SK-MEL-5 (cell line): ENCODE results near the gene GSK3A. TPM values are rescaled to one million over a fixed set of nuclear protein-coding genes. Genes with fewer than 3 reads are reported as not detected.
A peak's percentile ranks its signal among the peaks of the same experiment; 100 is the strongest.

Experiments
- DNase-seq: peaks from one replicate; pipeline ENCODE4 v3.0.0-alpha.2; 2016; ENCODE audit warnings: low read depth, low spot score
- in situ Hi-C: cut with HindIII; loops from 2 replicates; pipeline ENCODE4 v1.10.0; 2016; ENCODE audit warnings: low sequenced_read_pairs, high pct_unique_total_duplicates, low pct_unique_long_range_greater_than_20kb
- total RNA-seq: library from RNA; depleted of rRNA; stranded (reverse); fragments of >200 nt; shearing (Covaris generic); gene quantifications from 2 replicates; pipeline ENCODE4 v1.2.3, GENCODE V29; 2014; rRNA removed

The GSK3A gene
- total RNA-seq, 1 experiment from 2014 or later = 19.0 TPM

- in situ Hi-C loops = no loop called here
- no peak for DNase-seq
Observed at GRCh38 chr19:42197375-42197817, 45.0 kb downstream of the GSK3A start.

- DNase-seq = no peak
- in situ Hi-C loops = no loop called here
Observed at GRCh38 chr19:42196011-42197001, 46.1 kb downstream of the GSK3A start.

DNA sequence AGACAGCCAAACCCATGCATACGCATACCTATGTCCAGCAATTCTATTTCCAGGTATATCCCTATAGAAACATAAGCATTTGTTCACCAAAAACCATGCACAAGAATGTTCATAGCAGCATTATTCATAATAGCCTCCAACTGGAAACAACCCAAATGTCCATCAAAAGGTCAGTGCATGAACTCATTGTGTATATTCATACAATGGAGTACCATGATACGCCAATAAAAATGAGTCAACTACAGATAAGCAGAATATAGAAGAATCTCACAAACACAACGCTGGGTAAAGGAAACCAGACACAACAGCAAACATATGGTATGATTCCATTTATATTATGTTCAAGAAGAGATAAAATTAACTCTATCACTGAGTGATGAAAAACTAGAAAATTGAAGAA, 48.7 kb downstream of the GSK3A start:
- no peak for DNase-seq
- in situ Hi-C loops = no loop called here

DNA sequence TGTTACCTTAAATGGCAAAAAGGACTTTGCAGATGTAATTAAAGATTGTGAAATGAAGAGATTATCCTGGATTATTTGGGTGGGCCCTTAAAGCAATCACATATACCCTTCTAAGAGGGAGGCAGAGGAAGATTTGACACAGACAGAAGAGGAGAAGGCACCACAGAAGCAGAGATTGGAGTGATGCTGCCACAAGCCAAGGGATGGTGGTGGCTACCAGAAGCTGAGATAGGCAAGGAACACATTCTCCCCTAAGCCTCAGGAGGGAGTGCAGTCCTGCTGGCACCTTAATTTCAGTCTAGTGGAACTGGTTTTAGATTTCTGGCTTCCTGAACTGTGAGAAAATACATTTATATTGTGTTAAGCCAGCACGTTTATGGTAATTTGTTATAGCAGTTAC, 49.1 kb downstream of the GSK3A start:
- in situ Hi-C loops = no loop called here
- DNase-seq = no peak

DNA sequence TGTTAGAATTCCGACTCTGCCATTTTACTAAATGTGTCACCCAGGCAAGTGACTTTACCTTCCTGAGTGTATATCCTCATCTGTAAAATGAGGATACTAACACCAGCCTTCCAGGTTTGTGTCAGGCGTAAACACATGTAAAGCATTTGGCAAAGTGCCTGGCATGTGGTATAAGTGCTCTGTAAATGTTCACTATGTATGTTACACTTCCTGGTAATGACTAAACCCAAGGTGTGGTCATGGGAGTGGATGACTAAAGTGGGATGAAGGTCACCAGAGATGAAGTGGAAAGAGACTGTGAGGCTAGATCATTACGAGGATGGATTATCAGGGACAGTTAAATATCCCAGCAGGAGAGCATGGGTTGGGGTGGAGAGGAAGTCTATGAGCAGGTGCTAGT, 50.5 kb downstream of the GSK3A start:
- no peak for DNase-seq
- in situ Hi-C loops = no loop called here

- in situ Hi-C loops = no loop called here
- no peak for DNase-seq
Observed at GRCh38 chr19:42191330-42191729, 51.1 kb downstream of the GSK3A start.

GRCh38 chr19:42189133-42189532, 53.3 kb downstream of the GSK3A start:
- in situ Hi-C loops = no loop called here
- DNase-seq = peak; percentile 28

DNA sequence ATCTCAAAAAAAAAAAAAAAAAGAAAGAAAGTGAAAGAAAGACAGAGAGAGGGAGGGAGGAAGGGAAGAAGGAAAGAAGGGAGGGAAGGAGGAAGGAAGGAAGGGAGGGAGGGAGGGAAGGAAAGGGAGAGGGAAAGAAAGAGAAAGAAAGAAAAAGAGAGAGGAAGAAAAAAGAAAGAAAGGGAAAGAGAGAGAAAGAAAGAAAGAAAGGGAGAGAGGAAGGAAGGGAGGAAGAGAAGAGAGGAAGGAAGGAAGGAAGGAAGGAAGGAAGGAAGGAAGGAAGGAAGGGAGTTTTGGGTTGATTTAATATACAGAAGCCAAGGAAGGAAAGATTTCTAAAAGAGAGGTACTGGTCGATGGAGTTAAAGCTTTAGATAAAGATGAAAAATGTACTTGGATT, 53.7 kb downstream of the GSK3A start:
- in situ Hi-C loops = no loop called here
- no peak for DNase-seq

- in situ Hi-C loops = no loop called here
- no peak for DNase-seq
Observed at GRCh38 chr19:42185277-42185676, 57.1 kb downstream of the GSK3A start.

DNA sequence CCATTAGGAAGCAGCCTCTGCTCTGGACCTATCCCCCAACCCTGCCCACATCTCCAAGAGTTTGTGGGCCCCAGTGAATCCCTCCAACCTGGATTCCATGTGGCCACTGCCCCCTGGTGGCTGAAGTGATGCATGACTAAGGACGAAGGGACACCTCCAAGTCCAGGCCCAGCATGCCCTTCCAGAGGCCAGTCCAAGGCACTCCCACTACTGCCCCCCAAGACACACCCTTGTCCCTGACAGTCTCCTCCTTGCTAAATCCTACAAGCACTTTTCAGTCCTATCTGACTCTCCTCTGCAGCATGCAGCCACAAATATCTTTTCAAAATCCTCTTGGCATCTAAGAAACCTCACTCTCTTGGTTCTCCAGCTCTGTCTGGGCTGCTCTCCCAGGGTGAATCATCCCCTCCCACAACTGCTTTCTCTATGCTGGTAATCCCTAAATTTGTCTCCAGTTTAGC, 58.0 kb downstream of the GSK3A start:
- in situ Hi-C loops = no loop called here
- peak; percentile 86 for DNase-seq

Other genes with a start within 250 kb of the GSK3A start
- gene ATP1A3, start 248.4 kb downstream of the GSK3A start, total RNA-seq = 1.2 and 2.7 TPM in 2 replicates
- gene GRIK5, start 172.4 kb downstream of the GSK3A start, total RNA-seq = not detected in 2 replicates
- 11.9 and 13.8 TPM in 2 replicates for gene ZNF574, start 166.4 kb downstream of the GSK3A start, total RNA-seq
- gene POU2F2, start 110.2 kb downstream of the GSK3A start, total RNA-seq = not detected in 2 replicates
- 19.5 and 23.9 TPM in 2 replicates for gene DEDD2, start 24.9 kb downstream of the GSK3A start, total RNA-seq
- gene ZNF526, start 22.3 kb downstream of the GSK3A start, total RNA-seq = 6.8 and 8.9 TPM in 2 replicates
- 25.5 and 32.7 TPM in 2 replicates for gene ERF, start 12.5 kb upstream of the GSK3A start, total RNA-seq
- gene CIC, start 26.6 kb upstream of the GSK3A start, total RNA-seq = 5.2 and 11.3 TPM in 2 replicates
- 1.1 and 1.2 TPM in 2 replicates for gene PRR19, start 59.5 kb upstream of the GSK3A start, total RNA-seq
- 45.4 and 50.9 TPM in 2 replicates for gene PAFAH1B3, start 60.0 kb upstream of the GSK3A start, total RNA-seq
- gene TMEM145, start 70.7 kb upstream of the GSK3A start, total RNA-seq = 0.51 and 0.98 TPM in 2 replicates
- gene MEGF8, start 83.0 kb upstream of the GSK3A start, total RNA-seq = 8.8 and 8.9 TPM in 2 replicates
- 0.77 TPM in 1 of 2 replicates, not detected in the other for gene CNFN, start 147.7 kb upstream of the GSK3A start, total RNA-seq
- not detected in 2 replicates for gene LIPE, start 184.8 kb upstream of the GSK3A start, total RNA-seq
- gene CXCL17, start 200.3 kb upstream of the GSK3A start, total RNA-seq = 0.34 TPM in 1 of 2 replicates, not detected in the other